ENCODE data around the gene ZKSCAN4. TPM values are rescaled to one million over a fixed set of nuclear protein-coding genes. Genes with fewer than 3 reads are reported as not detected.

The ZKSCAN4 gene
- polyA plus RNA-seq, 1 donor from 2014 or later: 8.3 TPM

GRCh38 chr6:28281288-28282064, 29.4 kb upstream of the ZKSCAN4 start, which contains the start of gene PGBD1:
TSS of gene PGBD1 (plus strand) at chr6:28281572. CDS start at chr6:28283814, 2,242 bp downstream.
- Histone ChIP-seq H3F3A (ENCODE audit: insufficient read depth, low read length, poor library complexity, severe bottlenecking) (peaks cover 4% of the 10 kb centered on the region), H3K36me3 (ENCODE audit: insufficient read depth, low read length) (peaks cover 12% of the 10 kb centered on the region), H3K9me2 (ENCODE audit: insufficient read depth, low read length) (no peaks in the 10 kb centered on the region), H2AFZ (ENCODE audit: low read depth, low read length) (peak within 1 kb of the TSS; percentile 75), H3K27ac (ENCODE audit: low read length) (peak within 1 kb of the TSS; percentile 71), H3K4me3 (ENCODE audit: low read length) (peak within 1 kb of the TSS; percentile 88), H4K20me1 (ENCODE audit: insufficient read depth) (no peaks in the 10 kb centered on the region), H3K4me2 (ENCODE audit: low read length) (peak within 1 kb of the TSS; percentile 91), H3K9me3 (ENCODE audit: low read length) (no peaks in the 10 kb centered on the region), H3K79me2 (replicated peaks; ENCODE audit: insufficient read depth, low read length) (peaks cover 32% of the 10 kb centered on the region), H3K27me3 (ENCODE audit: insufficient read depth, low read depth, low read length) (no peaks in the 10 kb centered on the region), H3K9ac (ENCODE audit: low read length) (peak within 1 kb of the TSS; percentile 79)
- TF ChIP-seq EZH2 (IDR thresholded peaks at IDR 0.05; ENCODE audit: borderline replicate concordance, insufficient read depth, low read length, poor library complexity, severe bottlenecking): no peak
- peak; percentile 49 for TF ChIP-seq SMC3 (conservative IDR thresholded peaks at IDR 0.05; ENCODE audit: poor library complexity)
- peak; percentile 41 for TF ChIP-seq RAD21 (conservative IDR thresholded peaks at IDR 0.05)
- peak; percentile 53 for TF ChIP-seq REST (IDR thresholded peaks at IDR 0.05; ENCODE audit: borderline replicate concordance)
- peak; percentile 47 for TF ChIP-seq POLR2AphosphoS5 (IDR thresholded peaks at IDR 0.05)
- TF ChIP-seq MXI1 (conservative IDR thresholded peaks at IDR 0.05; ENCODE audit: poor library complexity, severe bottlenecking): peak; percentile 74
- peak; percentile 47 for TF ChIP-seq TAF1 (IDR thresholded peaks at IDR 0.05; ENCODE audit: low read depth)
- TF ChIP-seq EP300 (conservative IDR thresholded peaks at IDR 0.05; ENCODE audit: poor library complexity, severe bottlenecking): no peak
- peak; percentile 37 for TF ChIP-seq CTCF (IDR thresholded peaks at IDR 0.05; ENCODE audit: poor library complexity, severe bottlenecking)

GRCh38 chr6:28280595-28281287, 28.7 kb upstream of the ZKSCAN4 start:
- peak overlapping the region; percentile 88 for H3K4me3 ChIP-seq (ENCODE audit: low read length)
- no peaks in the 10 kb centered on the region for H3K27me3 ChIP-seq (ENCODE audit: insufficient read depth, low read depth, low read length)
- H3K9me3 ChIP-seq (ENCODE audit: low read length): no peaks in the 10 kb centered on the region
- H3K36me3 ChIP-seq (ENCODE audit: insufficient read depth, low read length): peaks cover 12% of the 10 kb centered on the region
- peaks cover 4% of the 10 kb centered on the region for H3F3A ChIP-seq (ENCODE audit: insufficient read depth, low read length, poor library complexity, severe bottlenecking)
- H3K27ac ChIP-seq (ENCODE audit: low read length): peak overlapping the region; percentile 71
- H3K9me2 ChIP-seq (ENCODE audit: insufficient read depth, low read length): no peaks in the 10 kb centered on the region
- peak overlapping the region; percentile 42 for H3K4me2 ChIP-seq (ENCODE audit: low read length)
- TF ChIP-seq TAF1 (IDR thresholded peaks at IDR 0.05; ENCODE audit: low read depth) (no peak), CTCF (IDR thresholded peaks at IDR 0.05; ENCODE audit: poor library complexity, severe bottlenecking) (no peak), EZH2 (IDR thresholded peaks at IDR 0.05; ENCODE audit: borderline replicate concordance, insufficient read depth, low read length, poor library complexity, severe bottlenecking) (no peak), MXI1 (conservative IDR thresholded peaks at IDR 0.05; ENCODE audit: poor library complexity, severe bottlenecking) (no peak), SMC3 (conservative IDR thresholded peaks at IDR 0.05; ENCODE audit: poor library complexity) (no peak), REST (IDR thresholded peaks at IDR 0.05; ENCODE audit: borderline replicate concordance) (no peak), RAD21 (conservative IDR thresholded peaks at IDR 0.05) (no peak), EP300 (conservative IDR thresholded peaks at IDR 0.05; ENCODE audit: poor library complexity, severe bottlenecking) (no peak), POLR2AphosphoS5 (IDR thresholded peaks at IDR 0.05) (no peak)
- H3K79me2 ChIP-seq (replicated peaks; ENCODE audit: insufficient read depth, low read length): peaks cover 32% of the 10 kb centered on the region
- peak overlapping the region; percentile 79 for H3K9ac ChIP-seq (ENCODE audit: low read length)
- H4K20me1 ChIP-seq (ENCODE audit: insufficient read depth): no peaks in the 10 kb centered on the region
- peak overlapping the region; percentile 52 for H2AFZ ChIP-seq (ENCODE audit: low read depth, low read length)
